Karpas-422 (cell line): Measurements from ENCODE around the gene AMDHD1. TPM values are rescaled to one million over a fixed set of nuclear protein-coding genes. Genes with fewer than 3 reads are reported as not detected.

Experiments
- DNase-seq: peaks from one replicate; pipeline ENCODE4 v3.0.0-alpha.2; 2015
- H2AFZ ChIP-seq: fragments of 200-600 bp; sonication (generic); 2 replicates; pipeline ENCODE4 v1.6.1; 2014; ENCODE audit warnings: antibody characterized with exemption, low read length, mixed read lengths
- H3K27ac ChIP-seq: fragments of 200-600 bp; sonication (generic); 2 replicates; pipeline ENCODE4 v1.5.1; 2014; ENCODE audit warnings: mild to moderate bottlenecking, low read length, moderate library complexity
- H3K27me3 ChIP-seq: fragments of 200-600 bp; sonication (generic); 2 replicates; pipeline ENCODE4 v1.6.1; 2014; ENCODE audit warnings: low read length, mixed read lengths
- H3K36me3 ChIP-seq: fragments of 200-600 bp; sonication (generic); 2 replicates; pipeline ENCODE4 v1.6.1; 2014; ENCODE audit warnings: low read length, mixed read lengths; ENCODE audit not compliant: insufficient read depth
- H3K4me1 ChIP-seq: fragments of 200-600 bp; sonication (generic); 2 replicates; pipeline ENCODE4 v1.6.1; 2014; ENCODE audit warnings: mild to moderate bottlenecking, low read length, mixed read lengths
- H3K4me2 ChIP-seq: fragments of 200-600 bp; sonication (generic); 2 replicates; pipeline ENCODE4 v1.6.1; 2014; ENCODE audit warnings: low read length, low read depth, mild to moderate bottlenecking; ENCODE audit not compliant: poor library complexity, severe bottlenecking
- H3K4me3 ChIP-seq: fragments of 200-600 bp; sonication (generic); 2 replicates; pipeline ENCODE4 v1.5.1; 2014; ENCODE audit warnings: mild to moderate bottlenecking, antibody characterized with exemption, low read length, mixed read lengths
- H3K79me2 ChIP-seq: fragments of 200-600 bp; sonication (generic); 2 replicates; pipeline ENCODE4 v1.6.1; 2014; ENCODE audit warnings: mild to moderate bottlenecking, low read length, mixed read lengths
- H3K9ac ChIP-seq: fragments of 200-600 bp; sonication (generic); 2 replicates; pipeline ENCODE4 v1.6.0; 2014; ENCODE audit warnings: low read length
- H3K9me2 ChIP-seq: fragments of 200-600 bp; sonication (generic), shearing (Covaris generic); replicated peaks from 2 replicates; pipeline ENCODE4 v1.6.0; 2014; ENCODE audit warnings: mild to moderate bottlenecking, low read length, moderate library complexity; ENCODE audit not compliant: insufficient read depth
- H3K9me3 ChIP-seq: fragments of 300-700, 200-600 bp; sonication (generic); 2 replicates; pipeline ENCODE4 v1.6.1; 2014; ENCODE audit warnings: low read length, mixed read lengths
- H4K20me1 ChIP-seq: fragments of 200-600 bp; sonication (generic); 2 replicates; pipeline ENCODE4 v1.6.1; 2014; ENCODE audit warnings: mild to moderate bottlenecking, antibody characterized with exemption, low read length, low read depth; ENCODE audit not compliant: insufficient read depth
- total RNA-seq: library from RNA; depleted of rRNA; stranded (reverse); fragments of >200 nt; shearing (Covaris generic); gene quantifications from 2 replicates; pipeline ENCODE4 v1.2.3, GENCODE V29; 2014; ENCODE audit warnings: low replicate concordance

The AMDHD1 gene
- total RNA-seq, 1 experiment from 2014 or later: 0.56 TPM

DNA sequence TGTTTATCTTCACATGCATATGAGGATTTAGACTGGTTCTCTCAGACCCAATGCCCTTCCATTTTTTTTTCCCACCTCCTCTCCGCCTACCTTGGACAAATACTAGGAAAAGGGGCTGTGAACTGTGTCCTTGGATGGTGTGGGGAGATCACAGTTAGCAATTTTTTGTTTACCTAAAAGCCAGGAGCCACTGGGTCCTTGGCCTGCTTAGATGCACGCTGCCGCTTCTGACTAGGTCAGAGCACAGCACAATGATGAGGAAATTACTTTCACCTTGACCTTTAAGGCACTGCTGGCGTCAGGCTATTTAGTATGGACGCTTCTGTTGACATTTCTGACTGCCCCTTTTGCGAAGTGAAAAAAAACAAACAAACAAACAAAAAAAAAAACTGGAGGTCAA is 2.6 kb upstream of the AMDHD1 start:
- H3K9me2 ChIP-seq: no peaks in the 10 kb centered on the region
- no peaks in the 10 kb centered on the region; the same call in 1 of the 2 replicates for H3K79me2 ChIP-seq
- no peak for DNase-seq
- H3K36me3 ChIP-seq: no peaks in the 10 kb centered on the region
- H3K4me1 ChIP-seq: peaks cover 10% of the 10 kb centered on the region
- no peak overlapping the region for H3K4me3 ChIP-seq
- no peak overlapping the region for H3K27ac ChIP-seq
- no peak overlapping the region for H2AFZ ChIP-seq
- H3K4me2 ChIP-seq: no peak overlapping the region
- H3K27me3 ChIP-seq: no peaks in the 10 kb centered on the region
- no peaks in the 10 kb centered on the region for H4K20me1 ChIP-seq
- H3K9me3 ChIP-seq: no peaks in the 10 kb centered on the region
- no peak overlapping the region for H3K9ac ChIP-seq

DNA sequence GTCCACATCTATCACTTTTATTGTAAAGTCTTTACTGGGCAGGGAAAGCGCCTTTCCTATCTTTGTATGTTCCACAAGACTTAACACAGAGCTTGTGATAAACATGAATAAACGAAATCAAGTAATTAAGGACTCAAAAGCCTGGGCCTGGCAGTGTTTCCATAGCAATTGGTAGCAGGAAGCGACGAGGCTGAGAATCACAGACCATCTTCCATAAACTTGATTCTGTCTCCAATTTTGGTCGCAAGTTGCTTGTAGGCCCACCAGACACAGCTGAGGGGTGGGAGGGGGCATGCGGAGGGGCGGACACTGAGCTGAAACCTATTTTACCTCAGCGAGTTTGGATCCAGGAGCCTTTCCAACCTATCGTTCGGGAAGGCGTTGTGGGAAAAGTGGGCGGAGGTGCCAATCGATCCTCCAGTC is 1.0 kb upstream of the AMDHD1 start:
- DNase-seq: peak; percentile 57
- H2AFZ ChIP-seq: peak overlapping the region; percentile 96

GRCh38 chr12:95942524-95943329 is 404 bp upstream of the AMDHD1 start, which contains the start of gene CCDC38:
Gene CCDC38 (minus strand): TSS chr12:95942614. CDS start chr12:95936509, 6,105 bp downstream.
- H4K20me1 ChIP-seq: no peaks in the 10 kb centered on the region
- peak within 1 kb of the TSS; percentile 82 for H3K4me3 ChIP-seq
- no peaks in the 10 kb centered on the region for H3K36me3 ChIP-seq
- no peaks in the 10 kb centered on the region for H3K27me3 ChIP-seq
- H3K9me3 ChIP-seq: no peaks in the 10 kb centered on the region
- H3K9me2 ChIP-seq: no peaks in the 10 kb centered on the region
- peak; percentile 95 for DNase-seq
- H3K4me2 ChIP-seq: peak within 1 kb of the TSS; percentile 95
- peak within 1 kb of the TSS; percentile 96 for H2AFZ ChIP-seq
- H3K4me1 ChIP-seq: peaks cover 10% of the 10 kb centered on the region
- no peak within 1 kb of the TSS for H3K27ac ChIP-seq
- no peaks in the 10 kb centered on the region; the same call in 1 of the 2 replicates for H3K79me2 ChIP-seq
- H3K9ac ChIP-seq: peak within 1 kb of the TSS; percentile 95

More for the DNA sequence above, 1.0 kb upstream of the AMDHD1 start:
- H3K4me3 ChIP-seq: peak overlapping the region; percentile 82
- H3K4me1 ChIP-seq: peaks cover 10% of the 10 kb centered on the region
- H3K9ac ChIP-seq: peak overlapping the region; percentile 95
- H3K79me2 ChIP-seq: no peaks in the 10 kb centered on the region; the same call in 1 of the 2 replicates
- H4K20me1 ChIP-seq: no peaks in the 10 kb centered on the region
- H3K4me2 ChIP-seq: peak overlapping the region; percentile 95
- H3K27me3 ChIP-seq: no peaks in the 10 kb centered on the region
- no peaks in the 10 kb centered on the region for H3K9me2 ChIP-seq
- no peak overlapping the region for H3K27ac ChIP-seq
- H3K9me3 ChIP-seq: no peaks in the 10 kb centered on the region
- no peaks in the 10 kb centered on the region for H3K36me3 ChIP-seq

DNA sequence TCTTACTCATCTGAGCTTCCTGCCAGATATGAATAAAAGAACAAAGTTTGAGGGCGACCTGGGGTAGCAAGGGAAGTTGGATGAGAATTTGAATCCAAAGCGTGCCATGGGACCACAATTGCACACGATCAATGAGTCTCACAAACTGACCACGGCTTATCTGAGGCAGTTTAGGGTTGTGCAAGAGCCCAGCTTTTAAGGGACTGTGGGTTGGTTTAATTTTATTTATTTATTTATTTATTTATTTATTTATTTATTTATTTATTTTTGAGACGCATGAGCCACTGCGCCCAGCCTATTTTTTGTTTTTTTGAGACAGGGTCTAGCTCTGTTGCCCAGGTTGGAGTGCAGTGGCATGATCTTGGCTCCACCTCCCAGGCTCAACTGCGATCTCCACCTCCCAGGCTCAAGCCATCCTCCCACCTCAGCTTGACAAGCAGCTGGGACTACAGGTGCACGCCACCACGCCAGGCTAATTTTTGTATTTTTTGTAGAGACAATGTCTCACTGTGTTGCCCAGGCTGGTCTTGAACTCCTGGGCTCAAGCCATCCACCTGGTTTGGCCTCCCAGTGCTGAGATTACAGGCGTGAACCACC is 1.1 kb downstream of the AMDHD1 start:
- Histone ChIP-seq H3K4me2 (peak overlapping the region; percentile 95), H3K9ac (no peak overlapping the region), H3K4me1 (peaks cover 11% of the 10 kb centered on the region), H3K79me2 (no peaks in the 10 kb centered on the region; the same call in 1 of the 2 replicates), H3K27ac (no peak overlapping the region), H3K9me3 (no peaks in the 10 kb centered on the region), H3K27me3 (no peaks in the 10 kb centered on the region), H4K20me1 (no peaks in the 10 kb centered on the region), H3K4me3 (peak overlapping the region; percentile 82; the same call in 1 of the 2 replicates), H3K36me3 (no peaks in the 10 kb centered on the region), H3K9me2 (no peaks in the 10 kb centered on the region), H2AFZ (no peak overlapping the region)
- DNase-seq: no peak

DNA sequence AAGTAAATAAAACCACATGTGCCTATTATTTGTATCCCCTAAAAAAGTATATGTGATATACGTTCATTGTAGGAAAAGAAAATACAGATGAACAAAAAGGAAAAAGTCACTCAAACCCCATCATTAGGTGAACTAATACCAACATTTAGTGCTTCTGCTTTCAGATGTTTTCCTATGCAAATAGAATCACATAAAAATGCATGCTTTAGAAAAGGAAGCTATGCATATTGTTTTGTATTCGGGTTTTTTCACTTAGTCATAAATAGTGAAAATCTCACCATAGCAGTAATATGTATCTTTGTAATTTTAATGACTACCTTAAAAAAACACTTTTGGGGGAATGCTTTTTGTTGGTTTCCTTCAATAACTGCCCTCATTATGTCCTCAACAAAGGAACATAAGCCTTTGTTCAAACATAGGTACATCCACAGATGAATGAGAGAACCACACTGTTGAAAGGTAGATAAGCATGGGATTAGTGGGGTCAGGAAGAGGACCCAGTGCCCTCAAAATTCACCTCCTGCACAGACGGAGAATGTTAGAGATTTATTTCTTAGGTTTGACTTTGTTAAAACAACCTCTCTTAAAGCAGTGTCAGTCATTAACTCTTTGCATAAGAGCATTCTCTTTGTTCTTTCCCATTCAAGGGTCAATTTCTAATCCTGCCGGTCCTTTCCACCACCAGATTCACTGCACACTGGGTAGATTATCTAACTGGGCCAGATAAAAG is 6.5 kb downstream of the AMDHD1 start:
- H3K79me2 ChIP-seq: no peaks in the 10 kb centered on the region
- no peak overlapping the region for H3K4me3 ChIP-seq
- H3K9me2 ChIP-seq: no peaks in the 10 kb centered on the region
- DNase-seq: no peak
- H3K9ac ChIP-seq: no peak overlapping the region
- H2AFZ ChIP-seq: no peak overlapping the region
- H3K4me2 ChIP-seq: no peak overlapping the region
- H3K36me3 ChIP-seq: no peaks in the 10 kb centered on the region
- peaks cover 6% of the 10 kb centered on the region for H3K4me1 ChIP-seq
- H3K27me3 ChIP-seq: no peaks in the 10 kb centered on the region
- no peaks in the 10 kb centered on the region for H3K9me3 ChIP-seq
- H3K27ac ChIP-seq: no peak overlapping the region
- H4K20me1 ChIP-seq: no peaks in the 10 kb centered on the region

- H3K9me2 ChIP-seq: no peaks in the 10 kb centered on the region
- H3K27ac ChIP-seq: no peak overlapping the region
- H3K9ac ChIP-seq: no peak overlapping the region
- H2AFZ ChIP-seq: no peak overlapping the region
- H3K9me3 ChIP-seq: no peaks in the 10 kb centered on the region
- no peak for DNase-seq
- peaks cover 6% of the 10 kb centered on the region for H3K4me1 ChIP-seq
- H3K27me3 ChIP-seq: no peaks in the 10 kb centered on the region
- H3K36me3 ChIP-seq: no peaks in the 10 kb centered on the region
- no peak overlapping the region for H3K4me3 ChIP-seq
- no peaks in the 10 kb centered on the region for H4K20me1 ChIP-seq
- no peak overlapping the region for H3K4me2 ChIP-seq
- no peaks in the 10 kb centered on the region for H3K79me2 ChIP-seq
These were observed 8.4 kb downstream of the AMDHD1 start for GRCh38 chr12:95951515-95951914.

GRCh38 chr12:95953000-95953399 is 9.9 kb downstream of the AMDHD1 start:
- Histone ChIP-seq H3K27ac (no peak overlapping the region), H3K9me2 (no peaks in the 10 kb centered on the region), H4K20me1 (no peaks in the 10 kb centered on the region), H3K79me2 (no peaks in the 10 kb centered on the region), H3K4me2 (no peak overlapping the region), H2AFZ (no peak overlapping the region), H3K9ac (no peak overlapping the region), H3K4me3 (no peak overlapping the region), H3K9me3 (no peaks in the 10 kb centered on the region), H3K27me3 (no peaks in the 10 kb centered on the region), H3K36me3 (no peaks in the 10 kb centered on the region), H3K4me1 (peaks cover 6% of the 10 kb centered on the region)
- no peak for DNase-seq
